IPS-20b (cell line): ENCODE measurements around the gene EN1.

ENCODE experiments used
- H3K27ac ChIP-seq: one replicate; pipeline ENCODE4 v1.5.1; 2013; ENCODE audit warnings: low read length
- H3K27me3 ChIP-seq: 2 replicates; pipeline ENCODE4 v1.6.1; 2013; ENCODE audit warnings: mild to moderate bottlenecking, low read length, inconsistent platforms; ENCODE audit not compliant: insufficient read depth
- H3K36me3 ChIP-seq: 2 replicates; pipeline ENCODE4 v1.6.1; 2013; ENCODE audit warnings: low read depth, mild to moderate bottlenecking, inconsistent platforms, low read length, moderate library complexity; ENCODE audit not compliant: insufficient read depth
- H3K4me1 ChIP-seq: 2 replicates; pipeline ENCODE4 v1.6.1; 2013; ENCODE audit warnings: mild to moderate bottlenecking, control low read depth, inconsistent platforms, low read length, moderate library complexity; ENCODE audit not compliant: insufficient read depth
- H3K4me3 ChIP-seq: 2 replicates; pipeline ENCODE4 v1.5.1; 2013; ENCODE audit warnings: mild to moderate bottlenecking, low read length, inconsistent platforms
- H3K9ac ChIP-seq: 2 replicates; pipeline ENCODE4 v1.6.1; 2013; ENCODE audit warnings: low read depth, mild to moderate bottlenecking, inconsistent platforms, low read length, moderate library complexity
- H3K9me3 ChIP-seq: 2 replicates; pipeline ENCODE4 v1.6.1; 2013; ENCODE audit warnings: mild to moderate bottlenecking, low read depth, low read length, inconsistent platforms; ENCODE audit not compliant: insufficient read depth

The EN1 gene

GRCh38 chr2:118854507-118855345 is 7.3 kb upstream of the EN1 start:
- Histone ChIP-seq H3K4me3 (peak overlapping the region; percentile 50), H3K27ac (no peak overlapping the region), H3K27me3 (peaks cover 99% of the 10 kb centered on the region), H3K36me3 (no peaks in the 10 kb centered on the region), H3K9ac (no peak overlapping the region), H3K4me1 (peaks cover 4% of the 10 kb centered on the region; the same call in 1 of the 2 replicates), H3K9me3 (no peaks in the 10 kb centered on the region; the same call in 1 of the 2 replicates)

DNA sequence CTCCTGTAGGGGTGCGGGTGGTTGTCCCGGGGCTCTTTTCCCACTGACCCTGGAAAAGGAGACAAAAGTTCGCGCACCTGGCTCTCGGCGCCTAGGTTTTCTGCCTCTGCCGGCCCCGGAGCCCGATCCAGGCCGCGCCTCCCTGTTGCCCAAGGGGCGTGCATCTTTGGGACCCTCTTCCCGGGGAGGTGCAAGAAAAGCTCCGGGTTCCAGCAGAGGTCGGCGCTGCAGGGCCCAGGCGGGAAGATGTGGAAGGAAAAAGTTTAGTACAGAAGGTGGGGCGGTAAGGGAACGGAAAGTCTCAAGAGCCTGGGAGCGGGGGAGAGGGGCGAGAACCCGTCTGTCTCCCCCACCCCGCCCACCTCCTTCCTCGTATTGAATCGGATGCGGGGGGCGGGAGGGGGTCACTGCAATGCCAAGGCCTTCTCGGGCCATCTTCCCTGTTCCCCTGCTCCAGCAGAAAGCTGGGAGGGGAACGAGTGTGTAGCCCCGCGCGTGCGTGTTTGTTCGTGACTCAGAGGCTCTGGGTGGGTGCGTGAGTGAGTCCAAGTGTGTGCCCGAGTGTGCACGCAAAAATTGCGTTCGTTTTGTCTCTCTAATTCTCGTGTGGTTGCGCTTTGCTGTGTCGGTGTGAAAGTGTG is 6.3 kb upstream of the EN1 start:
- peaks cover 5% of the 10 kb centered on the region; the same call in 1 of the 2 replicates for H3K9me3 ChIP-seq
- H3K27ac ChIP-seq: no peak overlapping the region
- H3K4me3 ChIP-seq: peak overlapping the region; percentile 50; the same call in 1 of the 2 replicates
- peaks cover 99% of the 10 kb centered on the region for H3K27me3 ChIP-seq
- no peaks in the 10 kb centered on the region for H3K36me3 ChIP-seq
- H3K4me1 ChIP-seq: peaks cover 7% of the 10 kb centered on the region; the same call in 1 of the 2 replicates
- no peak overlapping the region for H3K9ac ChIP-seq

- Histone ChIP-seq H3K27me3 (peaks cover 99% of the 10 kb centered on the region), H3K27ac (no peak overlapping the region), H3K36me3 (no peaks in the 10 kb centered on the region), H3K9ac (no peak overlapping the region), H3K9me3 (peaks cover 6% of the 10 kb centered on the region; the same call in 1 of the 2 replicates), H3K4me1 (peaks cover 7% of the 10 kb centered on the region; the same call in 1 of the 2 replicates), H3K4me3 (peak overlapping the region; percentile 44; the same call in 1 of the 2 replicates)
These were observed 5.7 kb upstream of the EN1 start for GRCh38 chr2:118853129-118853640.

DNA sequence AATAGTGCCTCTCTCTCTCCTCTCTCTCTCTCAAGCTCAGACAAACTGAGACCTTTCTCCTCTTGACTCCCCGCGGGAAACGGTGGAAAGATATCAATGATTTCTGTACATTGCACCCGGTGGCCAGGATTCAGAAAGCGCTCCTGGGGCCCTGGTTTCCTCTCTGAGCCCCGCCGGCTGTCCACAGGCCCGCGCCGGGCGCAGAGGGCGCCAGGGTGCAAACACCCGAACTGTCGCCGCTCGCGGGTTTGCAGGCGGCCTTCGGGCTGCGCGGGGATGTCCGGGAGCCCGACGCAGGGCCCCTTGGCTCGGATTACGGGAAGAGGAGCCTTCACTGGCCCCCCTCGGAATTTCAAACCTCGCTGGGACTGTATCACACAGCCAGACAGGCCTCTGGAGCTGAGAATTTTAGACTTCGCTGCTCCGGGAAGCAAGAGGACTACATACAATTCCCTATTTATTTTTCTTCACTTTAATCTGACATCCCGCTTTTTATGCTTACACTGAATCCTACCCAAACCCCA is 5.2 kb upstream of the EN1 start:
- Histone ChIP-seq H3K9me3 (peaks cover 6% of the 10 kb centered on the region; the same call in 1 of the 2 replicates), H3K27ac (no peak overlapping the region), H3K4me3 (peak overlapping the region; percentile 44; the same call in 1 of the 2 replicates), H3K4me1 (peaks cover 7% of the 10 kb centered on the region; the same call in 1 of the 2 replicates), H3K27me3 (peaks cover 99% of the 10 kb centered on the region), H3K36me3 (no peaks in the 10 kb centered on the region), H3K9ac (no peak overlapping the region)

DNA sequence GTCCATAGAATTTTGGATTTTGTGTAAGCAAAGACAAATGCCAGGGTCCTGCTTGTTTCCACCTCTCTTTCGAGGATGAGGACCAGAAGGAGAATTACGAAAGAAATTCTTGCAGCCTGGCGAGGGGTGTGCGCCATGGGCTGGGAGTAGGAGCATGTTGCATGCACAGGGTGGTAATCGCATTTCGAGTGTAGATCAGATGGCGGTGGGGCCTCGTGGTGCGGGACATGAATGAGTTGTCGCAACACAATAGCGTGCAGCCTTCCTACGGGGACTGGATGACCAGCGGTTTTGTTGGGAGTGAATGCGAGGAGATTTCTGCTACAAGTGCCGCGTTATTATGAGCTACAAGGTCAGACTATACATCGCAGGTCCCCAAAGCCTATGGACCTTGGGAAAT is 4.2 kb upstream of the EN1 start:
- Histone ChIP-seq H3K4me3 (no peak overlapping the region), H3K36me3 (no peaks in the 10 kb centered on the region), H3K27ac (no peak overlapping the region), H3K9ac (no peak overlapping the region), H3K4me1 (peaks cover 7% of the 10 kb centered on the region; the same call in 1 of the 2 replicates), H3K27me3 (peaks cover 99% of the 10 kb centered on the region), H3K9me3 (peaks cover 6% of the 10 kb centered on the region; the same call in 1 of the 2 replicates)

DNA sequence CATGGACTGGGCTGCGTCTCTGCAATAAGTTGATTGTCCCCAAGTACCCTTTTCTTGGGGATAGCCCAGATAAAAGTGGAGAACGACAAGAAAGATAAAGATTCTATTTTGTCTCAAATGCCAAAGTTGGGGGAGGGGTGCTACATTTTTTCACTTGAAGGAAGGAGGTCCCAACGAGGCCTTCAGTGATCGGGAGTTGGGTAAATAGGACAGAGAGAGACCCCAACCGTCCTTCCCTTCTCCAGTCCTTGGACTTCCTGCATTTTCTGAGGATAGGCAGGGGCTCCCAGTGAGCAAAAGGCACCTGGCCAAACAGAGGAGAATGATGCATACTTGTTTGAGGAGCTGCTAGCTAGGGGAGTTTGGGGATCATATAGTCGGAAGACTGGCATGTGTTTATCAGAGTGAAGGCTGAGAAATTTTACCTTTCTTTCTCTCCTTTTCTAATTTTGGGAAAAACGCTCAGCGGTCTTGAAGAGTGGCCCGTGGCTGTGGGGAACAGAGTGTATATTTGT is 3.5 kb upstream of the EN1 start:
- Histone ChIP-seq H3K36me3 (no peaks in the 10 kb centered on the region), H3K9me3 (peaks cover 6% of the 10 kb centered on the region; the same call in 1 of the 2 replicates), H3K4me3 (no peak overlapping the region), H3K4me1 (peaks cover 7% of the 10 kb centered on the region; the same call in 1 of the 2 replicates), H3K9ac (no peak overlapping the region), H3K27ac (no peak overlapping the region), H3K27me3 (peaks cover 99% of the 10 kb centered on the region)

GRCh38 chr2:118850168-118850900 is 2.9 kb upstream of the EN1 start:
- no peak overlapping the region for H3K4me3 ChIP-seq
- H3K27ac ChIP-seq: no peak overlapping the region
- H3K4me1 ChIP-seq: peaks cover 7% of the 10 kb centered on the region; the same call in 1 of the 2 replicates
- no peaks in the 10 kb centered on the region for H3K36me3 ChIP-seq
- peaks cover 100% of the 10 kb centered on the region for H3K27me3 ChIP-seq
- no peak overlapping the region for H3K9ac ChIP-seq
- H3K9me3 ChIP-seq: peaks cover 6% of the 10 kb centered on the region; the same call in 1 of the 2 replicates

- H3K27ac ChIP-seq: no peak overlapping the region
- no peak overlapping the region for H3K9ac ChIP-seq
- peaks cover 100% of the 10 kb centered on the region for H3K27me3 ChIP-seq
- H3K4me1 ChIP-seq: peaks cover 11% of the 10 kb centered on the region; the same call in 1 of the 2 replicates
- H3K36me3 ChIP-seq: no peaks in the 10 kb centered on the region
- peak overlapping the region; percentile 67; the same call in 1 of the 2 replicates for H3K4me3 ChIP-seq
- peaks cover 6% of the 10 kb centered on the region; the same call in 1 of the 2 replicates for H3K9me3 ChIP-seq
These were observed 2.0 kb upstream of the EN1 start for GRCh38 chr2:118849226-118850167.

DNA sequence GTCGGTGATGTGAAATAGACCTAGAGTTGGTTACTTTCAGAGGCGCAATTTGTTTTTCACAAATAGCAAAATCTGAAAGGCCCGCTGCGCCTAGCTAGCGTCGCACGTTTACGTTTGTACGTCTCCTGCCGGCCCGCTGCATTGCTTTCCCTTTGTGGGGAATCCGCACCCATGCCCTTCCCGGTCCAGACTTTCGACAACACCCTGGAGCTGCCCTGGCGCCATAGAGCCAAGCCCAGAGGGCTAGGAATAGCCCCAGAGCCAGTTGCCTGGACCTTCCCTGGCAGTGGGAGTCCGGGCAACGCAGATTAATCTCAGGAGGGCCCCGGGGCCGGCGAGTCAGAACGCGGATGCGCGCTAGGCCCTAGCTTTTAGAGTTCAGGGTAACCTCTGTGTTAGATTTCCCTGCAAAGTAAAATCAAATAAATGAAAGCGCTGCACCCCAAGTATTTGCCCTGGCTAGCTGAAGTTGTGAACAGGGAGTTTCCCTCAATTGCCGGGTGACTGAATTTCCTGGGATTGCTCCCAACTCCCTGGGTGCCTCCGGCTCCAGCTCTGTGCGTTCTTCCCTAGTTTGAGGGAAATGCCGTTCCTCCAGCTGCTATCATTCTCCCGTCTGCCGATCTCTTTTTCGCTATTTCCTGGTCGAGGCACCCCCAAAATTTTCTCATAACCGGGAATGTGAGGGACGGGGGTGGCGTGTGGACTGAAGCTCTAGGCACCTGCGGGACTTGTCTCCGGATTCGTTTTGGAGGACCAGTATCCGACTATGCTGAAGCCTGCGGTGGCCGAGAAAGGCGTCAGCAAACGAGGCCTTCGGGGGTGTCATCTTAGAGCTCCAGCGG is 1.2 kb upstream of the EN1 start:
- Histone ChIP-seq H3K27ac (no peak overlapping the region), H3K36me3 (no peaks in the 10 kb centered on the region), H3K4me1 (peaks cover 16% of the 10 kb centered on the region; the same call in 1 of the 2 replicates), H3K9me3 (peaks cover 6% of the 10 kb centered on the region; the same call in 1 of the 2 replicates), H3K4me3 (peak overlapping the region; percentile 67), H3K27me3 (peaks cover 100% of the 10 kb centered on the region), H3K9ac (no peak overlapping the region)
